H9 (cell line): Measurements from ENCODE around the gene KLHDC7A. TPM values are rescaled to one million over a fixed set of nuclear protein-coding genes. Genes with fewer than 3 reads are reported as not detected.

Source experiments
- DNase-seq: peaks from one replicate; pipeline ENCODE4 v3.0.0-alpha.2; 2017
- H2AFZ ChIP-seq: one replicate; pipeline ENCODE4 v1.6.1; 2013; ENCODE audit warnings: mild to moderate bottlenecking, low read length, control low read depth, moderate library complexity
- H2AK5ac ChIP-seq: 2 replicates; pipeline ENCODE4 v1.6.1; 2013; ENCODE audit warnings: low read length, control low read depth, mixed read lengths; ENCODE audit not compliant: insufficient read length
- H2BK120ac ChIP-seq: one replicate; pipeline ENCODE4 v1.6.1; 2013; ENCODE audit warnings: low read depth, mild to moderate bottlenecking, low read length, control low read depth, inconsistent platforms; ENCODE audit not compliant: poor library complexity, severe bottlenecking
- H2BK12ac ChIP-seq: 2 replicates; pipeline ENCODE4 v1.6.1; 2013; ENCODE audit warnings: low read length, control low read depth, mixed read lengths, low read depth; ENCODE audit not compliant: insufficient read length
- H2BK15ac ChIP-seq: 2 replicates; pipeline ENCODE4 v1.6.1; 2013; ENCODE audit warnings: low read depth, low read length, control low read depth
- H2BK20ac ChIP-seq: one replicate; pipeline ENCODE4 v1.6.1; 2013; ENCODE audit warnings: low read depth, mild to moderate bottlenecking, low read length, control low read depth, inconsistent platforms; ENCODE audit not compliant: poor library complexity, severe bottlenecking
- H2BK5ac ChIP-seq: 2 replicates; pipeline ENCODE4 v1.6.1; 2013; ENCODE audit warnings: low read length, control low read depth, mixed read lengths; ENCODE audit not compliant: insufficient read length
- H3K14ac ChIP-seq: 2 replicates; pipeline ENCODE4 v1.6.1; 2013; ENCODE audit warnings: low read length, control low read depth; ENCODE audit not compliant: insufficient read depth
- H3K18ac ChIP-seq: 2 replicates; pipeline ENCODE4 v1.6.1; 2013; ENCODE audit warnings: low read depth, mild to moderate bottlenecking, mixed read lengths, low read length, control low read depth; ENCODE audit not compliant: insufficient read length
- H3K23ac ChIP-seq: 2 replicates; pipeline ENCODE4 v1.6.1; 2013; ENCODE audit warnings: low read length, control low read depth, mixed read lengths, low read depth; ENCODE audit not compliant: insufficient read length
- H3K23me2 ChIP-seq: 2 replicates; pipeline ENCODE4 v1.6.1; 2013; ENCODE audit warnings: low read depth, mild to moderate bottlenecking, mixed read lengths, low read length, control low read depth; ENCODE audit not compliant: insufficient read length, poor library complexity, severe bottlenecking
- H3K27ac ChIP-seq: 2 replicates; pipeline ENCODE4 v1.5.1; 2013; ENCODE audit warnings: low read length, control low read depth, mixed read lengths, low read depth; ENCODE audit not compliant: insufficient read length
- H3K27me3 ChIP-seq: 2 replicates; pipeline ENCODE4 v1.6.1; 2013; ENCODE audit warnings: low read length, control low read depth, inconsistent platforms; ENCODE audit not compliant: insufficient read depth
- H3K4ac ChIP-seq: 2 replicates; pipeline ENCODE4 v1.6.1; 2013; ENCODE audit warnings: low read depth, mild to moderate bottlenecking, control low read depth, inconsistent platforms, low read length, moderate library complexity
- H3K4me1 ChIP-seq: 2 replicates; pipeline ENCODE4 v1.6.1; 2013; ENCODE audit warnings: low read length, control low read depth, inconsistent platforms; ENCODE audit not compliant: insufficient read depth
- H3K4me2 ChIP-seq: 2 replicates; pipeline ENCODE4 v1.6.1; 2013; ENCODE audit warnings: low read length, control low read depth, mixed read lengths; ENCODE audit not compliant: insufficient read length, insufficient read depth
- H3K56ac ChIP-seq: 2 replicates; pipeline ENCODE4 v1.6.1; 2013; ENCODE audit warnings: low read depth, mild to moderate bottlenecking, mixed read lengths, low read length, control low read depth; ENCODE audit not compliant: insufficient read length
- H3K79me1 ChIP-seq: 2 replicates; pipeline ENCODE4 v1.6.1; 2013; ENCODE audit warnings: low read depth, mild to moderate bottlenecking, moderate library complexity, low read length, control low read depth, inconsistent platforms; ENCODE audit not compliant: insufficient read depth, poor library complexity, severe bottlenecking
- H3K79me2 ChIP-seq: 2 replicates; pipeline ENCODE4 v1.6.1; 2013; ENCODE audit warnings: low read length, control low read depth, inconsistent platforms; ENCODE audit not compliant: insufficient read depth
- H3K9ac ChIP-seq: 2 replicates; pipeline ENCODE4 v1.6.1; 2013; ENCODE audit warnings: low read length, control low read depth, mixed read lengths; ENCODE audit not compliant: insufficient read length; ENCODE audit errors: extremely low read depth
- H3K9me3 ChIP-seq: one replicate; pipeline ENCODE4 v1.6.1; 2013; ENCODE audit warnings: low read depth, low read length, inconsistent platforms; ENCODE audit not compliant: control insufficient read depth
- H3T11ph ChIP-seq: one replicate; pipeline ENCODE4 v1.6.1; 2013; ENCODE audit warnings: mild to moderate bottlenecking, low read length, control low read depth, inconsistent platforms
- H4K20me1 ChIP-seq: one replicate; pipeline ENCODE4 v1.6.1; 2013; ENCODE audit not compliant: control insufficient read depth, insufficient read length, insufficient read depth
- H4K5ac ChIP-seq: 2 replicates; pipeline ENCODE4 v1.6.1; 2013; ENCODE audit warnings: low read depth, mild to moderate bottlenecking, mixed read lengths, low read length, control low read depth; ENCODE audit not compliant: insufficient read length
- H4K8ac ChIP-seq: replicated peaks from 2 replicates; pipeline ENCODE4 v1.6.1; 2013; ENCODE audit warnings: low read length, control low read depth, mixed read lengths, low read depth; ENCODE audit not compliant: insufficient read length
- H4K91ac ChIP-seq: 2 replicates; pipeline ENCODE4 v1.6.1; 2013; ENCODE audit warnings: low read depth, mild to moderate bottlenecking, moderate library complexity, mixed read lengths, low read length, control low read depth; ENCODE audit not compliant: insufficient read length
- H3K27ac Mint-ChIP-seq, 3 experiments: 2 replicates in 2 of 3; 3 replicates in 1 of 3; pipeline ENCODE4 v1.8.0; 2020 to 2021; ENCODE audit warnings: mixed read lengths in 3 of 3, mild to moderate bottlenecking in 1 of 3, moderate library complexity in 1 of 3
- H3K27me3 Mint-ChIP-seq: 2 replicates; pipeline ENCODE4 v1.8.0; 2021; ENCODE audit warnings: low read depth, mild to moderate bottlenecking, moderate library complexity, mixed read lengths
- H3K36me3 Mint-ChIP-seq, 3 experiments: 2 replicates in 2 of 3; 3 replicates in 1 of 3; pipeline ENCODE4 v1.8.0; 2020 to 2021; ENCODE audit warnings: low read depth in 3 of 3, mixed read lengths in 3 of 3; ENCODE audit not compliant: insufficient read depth in 1 of 3
- H3K4me1 Mint-ChIP-seq, 2 experiments: 2 replicates each; pipeline ENCODE4 v1.8.0; 2020; ENCODE audit warnings: mixed read lengths in 2 of 2
- H3K4me3 Mint-ChIP-seq, 2 experiments: 2 replicates in 1 of 2; 3 replicates in 1 of 2; pipeline ENCODE4 v1.8.0; 2020 to 2021; ENCODE audit warnings: mild to moderate bottlenecking in 2 of 2, mixed read lengths in 2 of 2, moderate library complexity in 1 of 2
- H3K9me3 Mint-ChIP-seq, 2 experiments: 2 replicates in 1 of 2; 3 replicates in 1 of 2; pipeline ENCODE4 v1.8.0; 2020; ENCODE audit warnings: mild to moderate bottlenecking in 2 of 2, mixed read lengths in 2 of 2, moderate library complexity in 1 of 2
- WGBS: extraction: QIAGEN DNeasy Blood & Tissue Kit; methylation state at CpG from one replicate; pipeline ENCODE4 v1.1.7; 2013; ENCODE audit warnings: missing lambda C conversion rate, low lambda C conversion rate, mixed read lengths; ENCODE audit not compliant: insufficient read length; ENCODE audit errors: extremely low coverage; 5-methylcytosine and 5-hydroxymethylcytosine counted together
- total RNA-seq: library from RNA; stranded (reverse); gene quantifications from 2 replicates; pipeline ENCODE4 v1.2.1, GENCODE V29; 2021
- TF ChIP-seq, protein P1 (sequence below): fragments of 200-600 bp; sonication (generic); conservative IDR thresholded peaks from 3 replicates; pipeline ENCODE4 v1.8.0; 2021; ENCODE audit warnings: antibody characterized with exemption, mild to moderate bottlenecking

Gene KLHDC7A
- total RNA-seq, 1 experiment from 2014 or later, result 11.4 TPM

DNA sequence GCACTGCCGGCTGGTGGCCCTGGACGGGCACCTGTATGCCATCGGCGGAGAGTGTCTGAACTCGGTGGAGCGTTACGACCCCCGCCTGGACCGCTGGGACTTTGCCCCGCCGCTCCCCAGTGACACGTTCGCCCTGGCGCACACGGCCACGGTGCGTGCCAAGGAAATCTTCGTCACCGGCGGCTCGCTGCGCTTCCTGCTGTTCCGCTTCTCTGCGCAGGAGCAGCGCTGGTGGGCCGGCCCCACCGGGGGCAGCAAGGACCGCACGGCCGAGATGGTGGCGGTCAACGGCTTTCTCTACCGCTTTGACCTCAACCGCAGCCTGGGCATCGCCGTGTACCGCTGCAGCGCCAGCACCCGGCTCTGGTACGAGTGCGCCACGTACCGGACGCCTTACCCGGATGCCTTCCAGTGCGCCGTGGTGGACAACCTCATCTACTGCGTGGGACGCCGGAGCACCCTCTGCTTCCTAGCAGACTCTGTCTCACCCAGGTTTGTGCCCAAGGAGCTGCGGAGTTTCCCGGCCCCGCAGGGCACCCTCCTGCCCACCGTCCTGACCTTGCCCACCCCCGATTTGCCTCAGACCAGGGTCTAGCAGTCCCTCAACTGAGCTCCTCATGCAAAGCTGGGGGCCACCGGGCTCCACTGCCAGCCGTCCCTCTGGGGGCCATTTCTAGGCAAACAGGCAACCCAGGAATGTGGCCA is 2.1 kb downstream of the KLHDC7A start:
- Histone ChIP-seq H3K4ac (no peak overlapping the region), H3K23me2 (no peaks in the 10 kb centered on the region), H4K20me1 (no peaks in the 10 kb centered on the region), H3K27me3 (no peaks in the 10 kb centered on the region; the same call in 1 of the 2 replicates), H2BK20ac (no peak overlapping the region), H4K5ac (no peak overlapping the region), H3K4me2 (no peak overlapping the region), H4K91ac (peak overlapping the region; percentile 13), H2BK12ac (no peak overlapping the region), H3K23ac (no peak overlapping the region), H3K14ac (no peak overlapping the region; the same call in 1 of the 2 replicates), H4K8ac (no peak overlapping the region), H3K56ac (no peak overlapping the region), H3K9me3 (no peaks in the 10 kb centered on the region), H3K79me1 (no peaks in the 10 kb centered on the region), H3K79me2 (no peaks in the 10 kb centered on the region; the same call in 1 of the 2 replicates), H2BK120ac (no peak overlapping the region), H2AFZ (no peak overlapping the region), H2BK5ac (no peak overlapping the region), H3K4me1 (peaks cover 12% of the 10 kb centered on the region; the same call in 1 of the 2 replicates), H3K18ac (peak overlapping the region; percentile 36), H2BK15ac (no peak overlapping the region), H3T11ph (no peak overlapping the region), H2AK5ac (no peak overlapping the region), H3K27ac (no peak overlapping the region), H3K9ac (no peak overlapping the region)
- H3K4me1 Mint-ChIP-seq, result peaks cover 40 to 49% of the 10 kb centered on the region in 2 experiments
- H3K4me3 Mint-ChIP-seq, result no peak overlapping the region
- no peaks in the 10 kb centered on the region for H3K27me3 Mint-ChIP-seq
- TF ChIP-seq, protein P1, sequence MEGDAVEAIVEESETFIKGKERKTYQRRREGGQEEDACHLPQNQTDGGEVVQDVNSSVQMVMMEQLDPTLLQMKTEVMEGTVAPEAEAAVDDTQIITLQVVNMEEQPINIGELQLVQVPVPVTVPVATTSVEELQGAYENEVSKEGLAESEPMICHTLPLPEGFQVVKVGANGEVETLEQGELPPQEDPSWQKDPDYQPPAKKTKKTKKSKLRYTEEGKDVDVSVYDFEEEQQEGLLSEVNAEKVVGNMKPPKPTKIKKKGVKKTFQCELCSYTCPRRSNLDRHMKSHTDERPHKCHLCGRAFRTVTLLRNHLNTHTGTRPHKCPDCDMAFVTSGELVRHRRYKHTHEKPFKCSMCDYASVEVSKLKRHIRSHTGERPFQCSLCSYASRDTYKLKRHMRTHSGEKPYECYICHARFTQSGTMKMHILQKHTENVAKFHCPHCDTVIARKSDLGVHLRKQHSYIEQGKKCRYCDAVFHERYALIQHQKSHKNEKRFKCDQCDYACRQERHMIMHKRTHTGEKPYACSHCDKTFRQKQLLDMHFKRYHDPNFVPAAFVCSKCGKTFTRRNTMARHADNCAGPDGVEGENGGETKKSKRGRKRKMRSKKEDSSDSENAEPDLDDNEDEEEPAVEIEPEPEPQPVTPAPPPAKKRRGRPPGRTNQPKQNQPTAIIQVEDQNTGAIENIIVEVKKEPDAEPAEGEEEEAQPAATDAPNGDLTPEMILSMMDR, result no peak
- no peak overlapping the region for H3K27ac Mint-ChIP-seq
- no peak for DNase-seq
- peaks cover 23 to 27% (median 25%) of the 10 kb centered on the region in 3 experiments for H3K36me3 Mint-ChIP-seq
- WGBS, result no CpG with 5 or more reads among the region's 57 CpGs
- peaks cover 0 to 10% of the 10 kb centered on the region in 2 experiments; a peak in 3 of 5 replicates for H3K9me3 Mint-ChIP-seq
